HG02763 (cell line): Measurements from ENCODE around the gene MAN2A2.

ENCODE experiments used
- ATAC-seq: cut with Tn5 transposase; IDR thresholded peaks from one replicate; pipeline ENCODE4 v1.9.1; 2021; ENCODE audit warnings: mild to moderate bottlenecking, moderate library complexity; ENCODE audit not compliant: unreplicated experiment

The MAN2A2 gene

GRCh38 chr15:90957031-90957790 is 54.1 kb downstream of the MAN2A2 start:
- ATAC-seq, result no peak

DNA sequence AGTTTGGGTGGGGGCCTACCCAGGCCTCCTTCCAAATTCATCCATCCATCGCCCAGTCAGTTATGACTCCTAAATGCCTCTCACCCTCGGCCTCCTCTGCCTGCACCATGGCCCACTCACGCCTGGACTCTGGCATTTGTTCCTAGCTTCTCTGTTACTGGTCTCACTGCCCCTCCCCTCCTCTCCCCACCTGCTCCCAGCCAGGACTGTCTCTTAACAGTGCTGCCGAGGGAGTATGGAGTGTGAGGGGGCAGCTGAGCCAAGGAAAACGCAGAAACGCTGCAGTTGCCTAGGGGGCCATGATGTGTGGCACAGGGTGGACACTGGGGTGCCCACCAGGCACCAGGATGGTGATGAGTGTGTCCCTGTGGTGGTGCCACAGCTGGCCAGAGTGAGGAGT is 54.7 kb downstream of the MAN2A2 start:
- ATAC-seq, result no peak

GRCh38 chr15:90959028-90959595 is 56.0 kb downstream of the MAN2A2 start:
- no peak for ATAC-seq

DNA sequence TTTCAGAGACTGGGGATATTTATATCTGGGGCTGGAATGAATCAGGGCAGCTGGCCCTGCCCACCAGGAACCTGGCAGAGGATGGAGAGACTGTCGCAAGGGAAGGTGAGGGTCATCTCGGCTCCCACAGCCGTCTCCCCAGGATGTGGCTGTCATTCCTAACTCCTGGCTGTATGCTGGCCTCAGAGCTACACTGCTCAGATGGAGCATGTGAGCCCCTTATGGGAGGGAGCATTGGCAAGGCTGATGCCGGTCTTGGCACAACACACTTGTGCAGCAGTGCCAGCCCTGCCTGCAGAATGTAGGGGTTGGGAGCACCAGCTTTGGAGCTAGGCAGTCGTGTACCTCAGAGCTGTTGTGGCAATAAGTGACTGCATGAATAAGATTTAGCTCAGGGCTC is 56.8 kb downstream of the MAN2A2 start:
- ATAC-seq, result no peak

GRCh38 chr15:90960298-90961091 is 57.4 kb downstream of the MAN2A2 start:
- ATAC-seq, result no peak

DNA sequence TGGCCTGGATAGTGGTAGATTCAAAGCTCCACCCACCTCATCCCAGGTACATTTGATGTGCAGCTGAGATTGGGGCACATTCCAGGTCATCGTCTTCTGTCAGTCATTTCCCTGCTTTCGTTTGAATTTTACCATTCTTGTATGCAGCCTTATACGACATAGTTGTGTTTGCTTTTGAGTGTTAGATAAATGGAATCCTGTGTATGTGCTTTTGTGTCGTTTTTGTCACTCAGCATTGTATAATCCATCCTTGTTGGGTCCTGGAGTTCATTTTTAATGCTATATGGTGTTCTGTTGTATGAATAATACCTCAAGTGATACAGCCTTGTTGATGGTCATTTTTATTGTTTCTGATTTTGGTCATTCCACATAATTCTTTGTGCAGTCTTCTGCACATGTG is 58.9 kb downstream of the MAN2A2 start:
- no peak for ATAC-seq

DNA sequence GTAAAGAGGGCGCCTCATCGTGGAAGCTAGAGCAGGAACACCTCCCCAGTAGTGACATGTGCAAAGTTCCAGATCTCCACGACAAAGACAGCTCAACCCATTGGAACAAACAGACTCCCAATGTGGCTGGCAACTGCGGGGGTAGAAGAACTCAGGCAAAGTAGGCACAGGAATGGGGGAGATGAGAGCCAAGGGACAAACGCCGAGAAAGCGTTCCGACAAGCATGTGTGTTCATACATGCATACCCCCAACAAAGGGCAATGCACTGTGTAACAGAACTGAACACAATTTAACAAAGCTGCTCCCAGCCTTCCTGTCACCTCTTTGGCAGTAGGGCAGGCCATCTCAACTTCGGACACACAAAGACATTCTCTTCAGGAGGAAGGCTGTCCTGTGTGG is 63.2 kb downstream of the MAN2A2 start:
- no peak for ATAC-seq

- ATAC-seq, result no peak
These were observed 64.1 kb downstream of the MAN2A2 start for GRCh38 chr15:90967206-90967605.

DNA sequence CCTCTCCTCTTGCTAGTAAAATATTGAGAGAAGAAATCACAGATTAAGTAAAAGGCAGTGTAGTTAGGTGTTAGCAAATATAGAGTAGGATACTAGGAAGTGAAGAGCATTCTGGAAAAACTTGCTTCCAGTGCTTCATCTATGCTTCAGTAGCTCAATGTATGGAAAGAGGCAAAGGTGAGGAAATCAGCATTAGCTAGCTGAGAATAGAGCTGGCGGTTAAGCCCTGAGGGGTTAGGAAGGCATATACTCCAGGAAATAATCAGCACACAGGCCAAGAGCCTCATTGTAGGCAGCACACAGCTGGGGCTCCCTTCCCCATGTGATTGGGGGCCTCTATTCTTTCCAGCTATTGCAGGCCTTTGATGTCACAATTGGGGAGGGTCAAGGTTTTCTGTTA is 65.3 kb downstream of the MAN2A2 start:
- ATAC-seq, result no peak

DNA sequence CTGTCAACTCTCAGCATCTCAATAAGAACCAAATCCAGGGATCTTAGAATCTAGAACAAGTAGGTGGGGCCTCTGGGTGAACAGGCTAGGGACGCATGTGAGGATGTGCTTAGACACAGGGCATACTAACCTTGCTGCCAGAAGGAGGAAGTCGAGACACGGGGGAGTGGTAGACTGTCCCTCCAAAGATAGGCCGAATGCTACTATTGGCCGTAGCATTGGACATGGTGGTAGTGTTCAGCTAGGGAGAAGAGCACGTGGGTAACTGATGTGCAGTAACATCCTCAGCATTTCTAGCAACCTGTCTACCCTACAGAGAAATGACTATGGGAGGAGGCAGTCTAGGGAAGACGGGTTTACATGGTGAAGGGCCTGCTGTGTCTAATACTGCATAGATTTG is 67.2 kb downstream of the MAN2A2 start:
- no peak for ATAC-seq

DNA sequence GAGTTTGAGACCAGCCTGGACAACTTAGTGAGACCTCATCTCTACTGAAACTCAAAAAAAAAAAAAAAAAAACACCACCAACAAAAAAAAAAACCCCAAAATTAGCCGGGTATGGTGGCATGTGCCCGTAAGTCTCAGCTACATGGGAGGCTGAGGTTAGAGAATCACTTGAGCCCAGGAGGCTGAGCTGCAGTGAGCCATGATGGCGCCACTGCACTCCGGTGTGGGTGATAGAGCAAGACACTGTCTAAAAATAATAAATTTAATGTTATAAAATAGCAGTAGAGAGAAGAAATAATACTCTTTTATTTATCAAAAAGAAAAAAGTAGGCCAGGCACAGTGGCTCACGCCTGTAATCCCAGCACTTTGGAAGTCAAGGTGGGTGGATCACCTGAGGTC is 69.0 kb downstream of the MAN2A2 start:
- no peak for ATAC-seq
